HEK293 (cell line): Measurements from ENCODE around the gene AIFM1.
"Not testable (repeated sequence)": the region's sequence is repeated elsewhere in the genome, so short reads cannot be mapped to it uniquely, and the experiment has no call there.

ENCODE experiments used
- CTCF ChIA-PET: fragments of 350-600 bp; formaldehyde crosslinking; extraction: SDS; loops from one replicate; lab custom pipeline; 2021; ENCODE audit warnings: antibody characterized with exemption; lab: Yijun Ruan, JAX
- POLR2A ChIA-PET: fragments of 300-600 bp; formaldehyde crosslinking; extraction: SDS; loops from one replicate; lab custom pipeline; 2020; ENCODE audit warnings: antibody characterized with exemption, inconsistent platforms; lab: Yijun Ruan, JAX
- H3K27ac ChIP-seq: fragments of 200-500 bp; sonication (Bioruptor generic); 2 replicates; pipeline ENCODE4 v1.5.1; 2014; ENCODE audit warnings: low read depth, low read length, control low read depth, inconsistent platforms; ENCODE audit errors: extremely low read depth
- H3K36me3 ChIP-seq, 2 experiments: fragments of 200-500 bp in 1 of 2; sonication (Bioruptor generic) in 1 of 2; 1 replicate in 1 of 2; 2 replicates in 1 of 2; pipeline ENCODE4 v1.5.1; 2014 to 2017; ENCODE audit warnings: inconsistent platforms in 2 of 2, low read length in 2 of 2; ENCODE audit not compliant: control insufficient read depth in 2 of 2, insufficient read depth in 1 of 2
- H3K4me1 ChIP-seq: fragments of 200-500 bp; sonication (Bioruptor generic); 2 replicates; pipeline ENCODE4 v1.5.1; 2014; ENCODE audit warnings: mild to moderate bottlenecking, low read length, inconsistent platforms; ENCODE audit not compliant: control insufficient read depth, insufficient read depth
- H3K4me3 ChIP-seq: 2 replicates; pipeline ENCODE4 v1.5.1; 2011; ENCODE audit warnings: low read depth, mild to moderate bottlenecking, control low read depth, low read length, moderate library complexity
- H3K9me3 ChIP-seq: fragments of 200-500 bp; sonication (Bioruptor generic); 2 replicates; pipeline ENCODE4 v1.5.1; 2014; ENCODE audit warnings: low read depth, low read length, inconsistent platforms; ENCODE audit not compliant: control insufficient read depth, insufficient read depth
- HIC1 ChIP-seq: fragments of 450-650 bp; formaldehyde crosslinking; IDR thresholded peaks from 2 replicates; pipeline ENCODE4 v1.5.1; 2016; ENCODE audit warnings: missing biosample characterization, missing genetic modification characterization
- HOXA7 ChIP-seq: sonication (generic); formaldehyde crosslinking; IDR thresholded peaks from 2 replicates; pipeline ENCODE4 v1.8.1; 2022; ENCODE audit warnings: missing genetic modification reagents, borderline replicate concordance
- HOXD13 ChIP-seq: sonication (generic); formaldehyde crosslinking; IDR thresholded peaks from 2 replicates; pipeline ENCODE4 v1.8.0; 2022; ENCODE audit warnings: missing genetic modification reagents, borderline replicate concordance
- PRDM1 ChIP-seq: fragments of 450-650 bp; formaldehyde crosslinking; IDR thresholded peaks from 2 replicates; pipeline ENCODE4; 2016; ENCODE audit warnings: missing biosample characterization, missing genetic modification characterization
- SALL2 ChIP-seq: fragments of 450-650 bp; formaldehyde crosslinking; IDR thresholded peaks from 2 replicates; pipeline ENCODE4 v1.5.0; 2017; ENCODE audit warnings: missing biosample characterization, mild to moderate bottlenecking, missing genetic modification characterization, borderline replicate concordance
- ZNF138 ChIP-seq: fragments of 450-650 bp; formaldehyde crosslinking; IDR thresholded peaks from 2 replicates; pipeline ENCODE4 v1.5.1; 2016; ENCODE audit warnings: missing biosample characterization, missing genetic modification characterization, borderline replicate concordance
- ZNF174 ChIP-seq: fragments of 450-650 bp; formaldehyde crosslinking; IDR thresholded peaks from 2 replicates; pipeline ENCODE4 v1.5.0; 2017; ENCODE audit warnings: missing biosample characterization, mild to moderate bottlenecking, missing genetic modification characterization
- ZNF184 ChIP-seq: fragments of 450-650 bp; IDR thresholded peaks from 2 replicates; pipeline ENCODE4 v1.5.1; 2018; ENCODE audit warnings: missing biosample characterization, mild to moderate bottlenecking, missing genetic modification characterization
- ZNF280D ChIP-seq: fragments of 450-650 bp; formaldehyde crosslinking; IDR thresholded peaks from 2 replicates; pipeline ENCODE4 v1.5.1; 2016; ENCODE audit warnings: missing biosample characterization, missing genetic modification characterization
- ZNF366 ChIP-seq: fragments of 450-650 bp; formaldehyde crosslinking; conservative IDR thresholded peaks from 2 replicates; pipeline ENCODE4 v1.5.1; 2016; ENCODE audit warnings: missing biosample characterization, missing genetic modification characterization
- ZNF518A ChIP-seq: fragments of 450-650 bp; formaldehyde crosslinking; conservative IDR thresholded peaks from 2 replicates; pipeline ENCODE4 v1.5.1; 2016; ENCODE audit warnings: low read depth, missing biosample characterization, missing genetic modification characterization
- ZNF548 ChIP-seq: fragments of 450-650 bp; formaldehyde crosslinking; IDR thresholded peaks from 2 replicates; pipeline ENCODE4 v1.5.1; 2016; ENCODE audit warnings: missing biosample characterization, missing genetic modification characterization
- ZNF596 ChIP-seq: fragments of 450-650 bp; IDR thresholded peaks from 2 replicates; pipeline ENCODE4 v1.5.0; 2018; ENCODE audit warnings: missing biosample characterization, mild to moderate bottlenecking, missing genetic modification characterization, moderate library complexity
- ZNF654 ChIP-seq: fragments of 450-650 bp; formaldehyde crosslinking; IDR thresholded peaks from 2 replicates; pipeline ENCODE4 v1.5.1; 2016; ENCODE audit warnings: low read depth, missing biosample characterization, missing genetic modification characterization
- ZNF707 ChIP-seq: fragments of 450-650 bp; formaldehyde crosslinking; IDR thresholded peaks from 2 replicates; pipeline ENCODE4 v1.5.1; 2016; ENCODE audit warnings: missing biosample characterization, missing genetic modification characterization
- ZSCAN30 ChIP-seq: fragments of 450-650 bp; IDR thresholded peaks from 2 replicates; pipeline ENCODE4 v1.5.1; 2018; ENCODE audit warnings: missing biosample characterization, mild to moderate bottlenecking, missing genetic modification characterization, moderate library complexity

The AIFM1 gene

GRCh38 chrX:130115119-130115885, 50.3 kb downstream of the AIFM1 start:
- H3K36me3 ChIP-seq, POLR2A ChIA-PET, H3K4me1 ChIP-seq, H3K4me3 ChIP-seq, H3K27ac ChIP-seq: not testable (repeated sequence)
- CTCF ChIA-PET = interaction anchor here (0.7 kb wide), 2 partner anchors 13 to 175 kb away, joined by 3 to 4 read pairs; no protein-coding TSS in a partner anchor
- TF ChIP-seq PRDM1 (tag by site-specific recombination) (peak; percentile 59), ZNF366 (tag by site-specific recombination) (peak; percentile 81), ZNF596 (tag by site-specific recombination) (0 out of 2 replicates have a peak, but pooled peaks have one; percentile 12)
- TF ChIP-seq, all 188 proteins: peak for 3; not testable (repeated sequence) for 185
- H3K9me3 ChIP-seq = not testable (repeated sequence)

- H3K27ac ChIP-seq = 0 out of 2 replicates have a peak overlapping the region, but pooled peaks have one; percentile 9
- ChIA-PET CTCF (interaction anchor here (0.6 kb wide), 1 partner anchor 164 kb away, joined by 3 read pairs; no protein-coding TSS in a partner anchor), POLR2A (no interaction called here)
- no peaks in the 10 kb centered on the region for H3K9me3 ChIP-seq
- H3K4me3 ChIP-seq = no peak overlapping the region
- peaks cover under 1% of the 10 kb centered on the region; the same call in 1 of the 2 replicates for H3K4me1 ChIP-seq
- H3K36me3 ChIP-seq = no peaks in the 10 kb centered on the region
- TF ChIP-seq ZNF174 (no peak), HOXA7 (CRISPR knock-in tag) (no peak), HOXD13 (CRISPR knock-in tag) (no peak), HIC1 (tag by site-specific recombination) (peak; percentile 23; the same call in 1 of the 2 replicates), SALL2 (tag by site-specific recombination) (no peak), ZNF654 (no peak), ZNF548 (tag by site-specific recombination) (no peak), ZSCAN30 (tag by site-specific recombination) (no peak), ZNF707 (no peak), ZNF280D (tag by site-specific recombination) (no peak), ZNF184 (tag by site-specific recombination) (no peak), ZNF518A (no peak), ZNF138 (tag by site-specific recombination) (no peak)
Measured at GRCh38 chrX:130114141-130114588, 51.5 kb downstream of the AIFM1 start.
